Stimulated activated CD8-positive, alpha-beta memory T cell treated with anti-CD3 and anti-CD28 coated beads, Interleukin-12 subunit alpha, Interleukin-12 subunit beta, amount 100 ng/mL, for 24 hours (primary cell): ENCODE results near the gene NLK.
"Not testable (repeated sequence)": the region's sequence is repeated elsewhere in the genome, so short reads cannot be mapped to it uniquely, and the experiment has no call there.

Experiments
- DNase-seq: peaks from one replicate; pipeline ENCODE4 v3.0.0-alpha.2; 2020; ENCODE audit errors: extremely low read depth

The NLK gene

DNA sequence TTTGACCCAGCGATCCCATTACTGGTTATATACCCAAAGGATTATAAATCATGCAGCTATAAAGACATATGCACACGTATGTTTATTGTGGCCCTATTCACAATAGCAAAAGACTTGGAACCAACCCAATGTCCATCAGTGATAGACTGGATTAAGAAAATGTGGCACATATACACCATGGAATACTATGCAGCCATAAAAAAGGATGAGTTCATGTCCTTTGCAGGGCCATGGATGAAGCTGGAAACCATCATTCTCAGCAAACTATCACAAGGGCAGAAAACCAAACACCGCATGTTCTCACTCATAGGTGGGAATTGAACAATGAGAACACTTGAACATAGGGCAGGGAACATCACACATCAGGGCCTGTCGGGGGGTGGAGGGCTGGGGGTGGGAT, 112.9 kb downstream of the NLK start:
- not testable (repeated sequence) for DNase-seq

DNA sequence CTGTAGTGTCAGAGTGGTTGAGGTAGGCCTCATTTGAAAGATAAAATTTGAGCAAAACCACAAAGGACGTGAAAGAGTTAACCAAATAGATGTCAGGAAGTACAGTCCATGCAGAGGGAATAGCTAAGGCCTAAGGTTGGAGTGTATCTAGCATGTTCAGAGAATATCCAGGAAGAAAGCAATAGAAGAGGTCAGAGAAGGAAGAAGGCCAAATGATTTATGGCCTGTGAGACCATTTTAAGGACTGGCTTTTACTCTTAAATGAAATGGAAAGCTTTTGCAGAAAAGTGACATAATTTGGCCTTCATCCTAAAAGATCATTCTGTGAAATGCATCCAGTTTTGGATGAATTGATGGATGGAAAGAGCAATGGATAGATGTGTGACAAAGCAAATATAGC, 116.5 kb downstream of the NLK start:
- DNase-seq: no peak

DNA sequence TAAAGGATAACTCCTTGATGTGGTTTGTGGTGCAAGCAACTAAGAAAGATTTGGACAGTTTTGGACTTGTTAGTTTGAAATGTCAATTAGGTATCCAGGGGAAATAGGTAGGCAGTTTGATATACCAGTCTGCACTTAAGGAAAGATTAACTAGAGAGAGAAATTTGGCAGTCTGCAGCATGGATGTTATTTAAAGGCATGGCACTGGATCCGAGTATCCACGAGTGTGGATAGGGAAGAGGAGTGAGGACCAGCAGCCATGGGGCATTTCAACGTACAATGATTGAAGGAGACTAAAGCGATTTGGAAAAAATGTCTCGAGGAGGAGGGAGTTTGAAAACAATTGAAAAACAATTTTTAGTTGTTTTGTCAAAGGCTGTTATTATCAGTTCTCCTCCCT, 117.4 kb downstream of the NLK start:
- no peak for DNase-seq

- no peak for DNase-seq
Measured at GRCh38 chr17:28160610-28161009, 118.1 kb downstream of the NLK start.

DNA sequence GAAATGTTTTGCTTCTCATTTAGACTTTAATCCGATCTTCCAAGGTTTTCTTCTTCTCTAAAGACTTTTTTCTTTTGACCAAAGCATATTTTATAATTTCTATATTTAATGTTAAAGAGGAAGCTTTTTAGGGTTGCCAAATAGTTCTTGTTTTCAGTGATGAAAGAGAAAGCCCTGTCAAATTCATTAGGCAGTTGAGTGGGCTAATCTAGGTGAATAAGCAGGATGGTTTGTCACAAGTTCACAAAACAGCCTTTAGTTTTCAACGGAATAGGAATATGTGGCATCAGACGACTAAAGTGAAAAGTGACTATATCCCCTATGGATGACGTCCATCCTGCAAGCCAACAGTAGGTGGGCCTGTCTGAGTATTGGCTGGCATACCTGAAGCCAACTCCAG, 118.8 kb downstream of the NLK start:
- DNase-seq: no peak

DNA sequence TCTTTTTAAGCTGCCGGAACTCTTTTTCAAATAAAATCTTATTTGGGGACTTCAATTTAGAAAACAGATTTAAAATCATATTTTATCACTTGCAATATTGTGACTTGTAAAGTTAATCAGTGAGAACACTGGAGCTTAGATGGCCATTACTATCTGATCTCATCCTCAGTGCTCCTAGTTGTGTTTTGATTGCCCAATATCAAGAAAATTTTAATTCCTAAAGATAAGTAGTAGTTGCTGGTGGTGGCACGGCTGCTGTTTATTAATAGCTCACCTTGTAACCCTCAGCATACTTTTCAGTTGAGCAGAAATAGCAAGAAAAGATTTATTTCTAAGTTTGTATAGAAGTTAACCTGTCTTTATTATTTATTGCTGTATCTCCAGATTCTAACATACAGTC, 124.0 kb downstream of the NLK start:
- no peak for DNase-seq

- DNase-seq: no peak
Measured at GRCh38 chr17:28169621-28170349, 127.3 kb downstream of the NLK start.

- DNase-seq: no peak
Measured at GRCh38 chr17:28170771-28171170, 128.3 kb downstream of the NLK start.

DNA sequence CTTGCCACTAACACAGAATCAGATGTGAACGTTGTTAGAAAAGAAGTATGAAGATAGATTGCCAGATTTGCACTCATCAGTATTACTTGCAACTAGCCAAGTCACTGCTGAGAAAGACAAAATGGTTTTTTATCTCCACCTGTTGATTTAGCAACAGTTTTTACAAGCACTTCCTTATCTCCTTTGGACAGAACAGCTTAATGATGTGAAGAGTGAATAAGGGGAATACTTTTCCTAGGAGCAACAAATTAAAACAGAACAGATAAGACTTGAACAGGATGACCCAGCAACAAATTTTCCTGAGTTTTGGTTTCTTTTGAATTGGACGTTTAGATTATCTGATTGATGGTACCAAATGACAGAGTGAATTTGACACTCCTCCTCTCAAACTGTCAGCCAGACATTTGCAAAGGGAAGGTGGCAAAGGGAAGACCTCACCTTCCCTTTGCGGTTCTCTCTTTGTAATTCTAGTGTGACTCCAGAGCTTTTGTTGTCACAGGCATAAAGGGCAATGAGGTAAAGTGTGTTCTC, 130.6 kb downstream of the NLK start:
- DNase-seq: no peak

DNA sequence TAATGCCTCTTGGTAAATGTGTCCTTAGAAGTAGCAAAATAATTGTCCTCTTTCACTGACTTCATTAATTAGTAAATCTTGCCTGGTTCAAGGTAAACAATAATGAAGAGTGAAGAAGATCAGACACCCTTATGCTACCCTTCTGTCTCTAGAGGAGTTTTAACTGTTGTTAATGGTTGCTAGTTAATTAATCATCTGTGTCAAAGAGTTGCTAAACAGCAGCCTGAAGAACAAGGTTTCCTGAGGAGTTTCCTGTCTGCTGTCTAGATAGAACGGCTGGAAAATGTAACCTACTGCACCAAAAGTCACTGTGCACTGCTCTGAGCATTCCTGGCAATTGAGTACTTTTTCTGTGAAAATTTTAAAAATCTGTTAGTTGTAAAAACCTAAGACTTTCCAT, 131.3 kb downstream of the NLK start:
- DNase-seq: no peak

DNA sequence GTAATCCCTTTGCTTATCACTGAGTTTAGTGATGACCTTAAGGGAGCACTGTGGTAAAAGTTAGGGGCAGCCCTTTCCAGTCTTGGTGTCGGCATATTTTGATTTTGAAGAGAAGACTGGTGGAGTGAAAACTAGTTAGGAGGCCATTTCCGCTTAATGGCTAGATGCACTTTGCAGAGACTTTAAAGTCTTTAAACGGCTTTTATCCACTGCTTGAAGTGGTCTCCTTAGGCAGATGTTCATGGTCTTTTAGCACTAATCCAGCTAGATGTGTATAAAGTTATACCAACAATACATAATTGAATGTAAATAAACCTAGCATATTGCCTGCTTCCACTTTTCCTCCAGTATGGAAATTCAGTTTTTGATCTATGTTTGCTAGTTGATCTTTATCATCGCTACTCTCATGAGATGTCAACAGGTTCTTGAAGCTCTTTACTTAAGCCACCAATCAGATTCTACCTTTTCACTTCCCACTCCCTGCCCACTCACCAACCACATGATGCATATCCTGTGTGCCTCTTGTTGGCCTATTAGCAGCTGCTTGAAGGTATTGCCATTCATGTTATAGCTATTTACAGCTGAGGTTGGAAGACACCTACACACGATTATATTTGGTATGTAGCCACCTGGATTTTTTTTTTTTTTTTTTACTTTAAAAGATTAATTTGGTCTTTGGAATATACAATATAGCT, 132.0 kb downstream of the NLK start:
- DNase-seq: no peak

GRCh38 chr17:28177351-28177750, 134.9 kb downstream of the NLK start:
- no peak for DNase-seq

DNA sequence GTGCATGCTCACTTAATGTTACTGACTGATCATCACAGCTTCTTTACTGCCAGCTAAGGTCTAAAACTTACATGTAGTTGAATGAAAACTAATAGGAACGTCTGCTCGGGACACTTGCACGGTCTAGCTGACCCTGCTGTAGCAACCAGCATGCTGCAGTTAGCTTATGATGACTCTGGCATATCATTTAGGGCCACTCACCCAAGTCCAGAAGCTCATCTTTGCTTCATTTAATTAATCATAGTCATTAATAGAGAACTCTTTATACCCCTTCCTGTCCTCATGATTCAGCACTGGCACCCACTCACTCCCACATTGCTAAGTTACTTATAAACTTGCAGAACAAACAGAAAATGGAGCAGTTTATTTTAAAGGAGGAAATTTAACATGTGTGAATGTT, 136.3 kb downstream of the NLK start:
- DNase-seq: no peak

DNA sequence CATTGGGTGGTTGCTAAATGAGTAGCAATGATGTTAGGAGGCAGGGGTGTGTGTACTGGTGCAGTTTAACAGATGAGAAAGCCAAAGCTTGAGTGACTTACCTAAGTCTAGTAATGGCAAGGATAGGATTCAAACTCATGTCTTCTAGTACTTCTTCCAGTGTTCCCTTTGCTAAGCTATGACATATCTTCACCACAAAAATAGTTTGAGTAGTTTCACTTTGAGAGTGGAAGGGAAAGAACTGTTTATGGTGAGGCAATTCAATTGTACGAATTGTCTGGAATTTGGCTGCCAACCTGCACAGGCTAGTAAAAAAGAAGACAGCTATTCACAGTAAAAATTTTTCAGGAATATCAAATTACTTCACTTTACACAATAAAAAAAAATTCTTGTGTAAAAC, 138.0 kb downstream of the NLK start:
- DNase-seq: no peak

DNA sequence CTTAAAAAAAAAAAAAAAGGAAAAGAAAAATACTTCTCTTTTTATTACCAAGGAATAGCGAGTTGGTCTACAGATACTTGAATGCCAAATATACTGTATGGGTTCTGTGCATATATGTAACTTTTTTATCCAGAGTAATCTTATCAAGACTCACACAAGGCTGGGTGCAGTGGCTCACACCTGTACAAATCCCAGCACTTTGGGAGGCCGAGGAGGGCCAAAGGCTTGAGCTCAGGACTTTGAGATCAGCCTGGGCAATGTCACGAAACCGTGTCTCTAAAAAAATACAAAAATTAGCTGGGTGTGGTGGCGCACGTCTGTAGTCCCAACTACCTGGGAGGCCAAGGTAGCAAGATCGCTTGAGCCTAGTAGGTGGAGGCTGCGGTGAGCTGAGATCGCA, 139.1 kb downstream of the NLK start:
- no peak for DNase-seq

DNA sequence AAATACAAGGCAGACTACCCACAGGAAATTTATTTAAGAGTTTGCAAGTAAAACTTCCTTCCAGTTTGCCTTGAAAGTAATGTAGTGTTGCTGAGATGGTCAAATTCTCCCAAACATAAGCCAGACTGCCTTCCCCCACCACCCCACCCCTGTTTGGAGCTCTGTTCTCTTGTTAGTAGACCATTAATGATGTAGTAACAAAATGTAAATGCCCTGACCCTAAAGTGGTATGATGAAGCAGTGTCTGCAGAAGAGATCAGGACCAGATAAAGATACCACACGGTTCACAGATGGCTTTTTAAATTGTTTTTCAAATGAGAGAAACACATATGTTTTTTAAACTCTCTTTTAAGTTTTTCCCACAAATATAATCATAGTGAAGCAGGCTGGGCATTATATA, 140.1 kb downstream of the NLK start:
- DNase-seq: no peak

DNA sequence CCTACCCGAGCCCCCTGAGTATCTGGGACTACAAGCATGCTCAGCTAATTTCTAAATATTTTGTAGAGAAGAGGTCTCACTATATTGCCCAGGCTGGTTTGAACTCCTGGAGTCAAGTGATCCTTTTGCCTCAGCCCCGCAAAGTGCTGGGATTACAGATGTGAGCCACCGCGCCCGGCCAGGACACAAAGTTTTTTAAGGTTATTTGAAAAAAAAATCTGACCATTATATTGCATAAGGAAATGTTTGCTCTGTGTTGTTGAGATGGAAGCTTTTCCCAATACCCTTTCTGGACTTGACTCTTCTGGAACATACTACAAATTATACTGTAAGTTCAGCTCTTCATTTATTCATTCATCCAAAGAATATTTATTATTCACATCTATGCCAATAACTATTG, 143.2 kb downstream of the NLK start:
- no peak for DNase-seq

DNA sequence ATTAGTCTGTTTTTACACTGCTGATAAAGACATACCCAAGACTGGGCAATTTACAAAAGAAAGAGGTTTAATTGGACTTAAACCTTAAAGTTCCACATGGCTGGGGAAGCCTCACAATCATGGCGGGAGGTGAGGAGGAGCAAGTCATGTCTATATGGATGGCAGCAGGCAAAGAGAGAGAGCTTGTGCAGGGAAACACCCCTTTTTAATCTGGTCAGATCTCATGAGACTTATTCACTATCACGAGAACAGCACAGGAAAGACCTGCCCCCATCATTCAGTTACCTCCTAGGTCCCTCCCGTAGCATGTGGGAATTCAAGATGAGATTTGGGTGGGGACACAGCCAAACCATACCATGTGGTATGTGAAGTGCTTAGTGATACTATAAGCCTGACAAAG, 144.0 kb downstream of the NLK start:
- DNase-seq: not testable (repeated sequence)

DNA sequence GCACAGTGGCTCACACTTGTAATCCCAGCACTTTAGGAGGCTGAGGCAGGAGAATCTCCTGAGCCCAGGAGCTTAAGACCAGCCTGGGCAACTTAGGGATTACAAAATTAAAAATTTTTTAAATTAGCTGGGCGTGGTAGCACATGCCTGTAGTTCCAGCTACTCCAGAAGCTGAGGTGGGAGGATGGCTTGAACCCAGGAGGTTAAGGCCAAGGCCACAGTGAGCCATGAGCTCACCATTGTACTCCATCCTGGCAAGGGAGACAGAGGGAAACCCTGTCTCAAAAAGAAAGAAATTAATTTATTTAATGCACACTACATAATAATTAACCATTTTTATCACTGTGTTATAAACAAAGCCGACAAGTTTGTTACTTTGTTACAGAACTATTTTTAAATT, 145.5 kb downstream of the NLK start:
- no peak for DNase-seq

DNA sequence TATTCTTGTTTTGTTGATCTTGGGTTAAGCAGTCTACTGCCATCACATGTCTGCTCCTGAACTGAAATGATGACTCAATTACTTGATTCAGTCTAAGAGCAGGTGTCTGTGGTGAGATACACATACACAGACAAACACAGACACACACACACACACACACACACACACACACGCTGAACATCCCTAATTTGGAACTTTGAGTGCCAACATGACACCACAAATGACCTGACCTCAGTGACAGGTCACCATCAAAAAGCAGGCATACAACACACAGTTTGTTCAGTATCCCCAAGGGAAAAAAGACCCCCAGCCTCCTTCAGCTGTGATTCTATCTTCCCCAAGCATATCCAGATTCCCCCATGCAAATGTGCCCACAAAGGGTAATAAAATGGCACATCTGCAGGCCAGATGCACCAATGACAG, 146.4 kb downstream of the NLK start:
- DNase-seq: no peak

- no peak for DNase-seq
Measured at GRCh38 chr17:28189667-28190066, 147.2 kb downstream of the NLK start.

- no peak for DNase-seq
Measured at GRCh38 chr17:28191018-28191417, 148.5 kb downstream of the NLK start.

DNA sequence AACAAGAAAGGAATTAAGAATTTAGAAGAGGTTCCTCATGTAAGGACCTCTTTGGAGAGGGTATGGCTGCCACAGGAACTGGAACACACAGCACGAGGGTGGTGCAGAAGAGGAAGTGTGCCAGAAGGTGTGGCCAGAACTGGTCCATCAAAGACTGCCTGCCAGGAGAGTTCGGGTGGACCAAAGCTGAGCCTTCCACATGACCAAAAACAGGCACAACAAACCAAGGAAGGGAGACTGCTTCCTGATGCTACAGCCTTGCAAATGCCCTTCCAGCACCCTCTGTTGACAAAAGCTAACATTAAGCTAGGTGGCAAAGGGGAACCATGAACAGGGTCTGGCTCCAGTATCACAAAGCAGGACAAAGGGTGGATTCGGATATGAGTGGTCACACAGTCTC, 150.8 kb downstream of the NLK start:
- no peak for DNase-seq
